Right kidney (tissue), 1 donor: ENCODE measurements around the gene BNIP1.

Source experiments
- DNase-seq: peaks from one replicate; pipeline ENCODE4 v3.0.0-alpha.2; 2016

The BNIP1 gene

GRCh38 chr5:173161148-173161547 is 16.8 kb downstream of the BNIP1 start:
- DNase-seq: no peak

GRCh38 chr5:173163219-173163618 is 18.9 kb downstream of the BNIP1 start:
- no peak for DNase-seq

- DNase-seq: no peak
Observed at GRCh38 chr5:173165177-173166016, 21.1 kb downstream of the BNIP1 start.

- no peak for DNase-seq
Observed at GRCh38 chr5:173172166-173172565, 27.8 kb downstream of the BNIP1 start.

GRCh38 chr5:173175523-173175922 is 31.2 kb downstream of the BNIP1 start:
- no peak for DNase-seq

GRCh38 chr5:173178369-173178910 is 34.1 kb downstream of the BNIP1 start:
- no peak for DNase-seq

GRCh38 chr5:173180331-173180730 is 36.0 kb downstream of the BNIP1 start:
- no peak for DNase-seq

GRCh38 chr5:173187054-173187743 is 42.9 kb downstream of the BNIP1 start:
- no peak for DNase-seq

- no peak for DNase-seq
Observed at GRCh38 chr5:173188280-173188679, 43.9 kb downstream of the BNIP1 start.

- no peak for DNase-seq
Observed at GRCh38 chr5:173191015-173191414, 46.7 kb downstream of the BNIP1 start.

GRCh38 chr5:173191561-173191960 is 47.2 kb downstream of the BNIP1 start:
- no peak for DNase-seq

- DNase-seq: no peak
Observed at GRCh38 chr5:173192561-173192960, 48.2 kb downstream of the BNIP1 start.

- no peak for DNase-seq
Observed at GRCh38 chr5:173196133-173196952, 52.0 kb downstream of the BNIP1 start.

GRCh38 chr5:173197375-173197891 is 53.1 kb downstream of the BNIP1 start:
- DNase-seq: no peak

GRCh38 chr5:173198049-173198448 is 53.7 kb downstream of the BNIP1 start:
- DNase-seq: no peak

- DNase-seq: no peak
Observed at GRCh38 chr5:173200356-173200755, 56.0 kb downstream of the BNIP1 start.

- no peak for DNase-seq
Observed at GRCh38 chr5:173201636-173202265, 57.4 kb downstream of the BNIP1 start.

GRCh38 chr5:173202266-173202875 is 58.0 kb downstream of the BNIP1 start:
- DNase-seq: no peak

GRCh38 chr5:173204185-173204979 is 60.1 kb downstream of the BNIP1 start:
- DNase-seq: no peak

GRCh38 chr5:173205916-173206315 is 61.6 kb downstream of the BNIP1 start:
- DNase-seq: no peak

- DNase-seq: no peak
Observed at GRCh38 chr5:173208296-173208695, 64.0 kb downstream of the BNIP1 start.
